Endodermal cell (in vitro differentiated cells): ENCODE results near the gene DPYSL4. TPM values are rescaled to one million over a fixed set of nuclear protein-coding genes. Genes with fewer than 3 reads are reported as not detected.

Source experiments
- DNase-seq: peaks from one replicate; pipeline ENCODE4 v3.0.0-alpha.2; 2017
- H3K27ac ChIP-seq: 2 replicates; pipeline ENCODE4 v1.5.1; 2013; ENCODE audit warnings: mild to moderate bottlenecking, low read depth, low read length, moderate library complexity
- H3K27me3 ChIP-seq: 2 replicates; pipeline ENCODE4 v1.6.1; 2013; ENCODE audit warnings: mild to moderate bottlenecking, low read length, moderate library complexity; ENCODE audit not compliant: insufficient read depth, control insufficient read depth, poor library complexity, severe bottlenecking
- H3K36me3 ChIP-seq: 2 replicates; pipeline ENCODE4 v1.7.0; 2013; ENCODE audit warnings: mild to moderate bottlenecking, low read length, moderate library complexity; ENCODE audit not compliant: control insufficient read depth, insufficient read depth
- H3K4me1 ChIP-seq: one replicate; pipeline ENCODE4 v1.7.0; 2013; ENCODE audit warnings: low read length; ENCODE audit not compliant: control insufficient read depth, insufficient read depth
- H3K4me3 ChIP-seq: 2 replicates; pipeline ENCODE4 v1.5.1; 2013; ENCODE audit warnings: mild to moderate bottlenecking, low read length, moderate library complexity
- H3K9ac ChIP-seq: 2 replicates; pipeline ENCODE4 v1.6.1; 2013; ENCODE audit warnings: mild to moderate bottlenecking, low read length, moderate library complexity; ENCODE audit not compliant: poor library complexity, severe bottlenecking; ENCODE audit errors: extremely low read depth
- H3K9me3 ChIP-seq: 2 replicates; pipeline ENCODE4 v1.6.1; 2013; ENCODE audit warnings: mild to moderate bottlenecking, low read length, moderate library complexity; ENCODE audit not compliant: control insufficient read depth
- H3K27ac Mint-ChIP-seq: 2 replicates; pipeline ENCODE4 v1.8.0; 2020; ENCODE audit warnings: mixed read lengths
- H3K27me3 Mint-ChIP-seq: 2 replicates; pipeline ENCODE4 v1.8.0; 2021; ENCODE audit warnings: mild to moderate bottlenecking, mixed read lengths; ENCODE audit not compliant: insufficient read depth
- H3K36me3 Mint-ChIP-seq: 2 replicates; pipeline ENCODE4 v1.8.0; 2020; ENCODE audit warnings: low read depth, mixed read lengths
- H3K4me1 Mint-ChIP-seq: 2 replicates; pipeline ENCODE4 v1.8.0; 2020; ENCODE audit warnings: mixed read lengths
- H3K4me3 Mint-ChIP-seq: 2 replicates; pipeline ENCODE4 v1.8.0; 2020; ENCODE audit warnings: mild to moderate bottlenecking, moderate library complexity, mixed read lengths
- H3K9me3 Mint-ChIP-seq: 2 replicates; pipeline ENCODE4 v1.8.0; 2020; ENCODE audit warnings: mild to moderate bottlenecking, mixed read lengths
- CTCF ChIP-seq: fragments of 200-600 bp; sonication (generic); conservative IDR thresholded peaks from 2 replicates; pipeline ENCODE4 v1.5.0; 2021; ENCODE audit warnings: antibody characterized with exemption, mild to moderate bottlenecking
- WGBS, 2 experiments: methylation state at CpG; one replicate each; pipeline versions ENCODE4 v1.1.5 to v1.1.7; 2013; ENCODE audit warnings: missing lambda C conversion rate in 2 of 2, mixed read lengths in 1 of 2; ENCODE audit not compliant: insufficient coverage in 1 of 2, insufficient read length in 1 of 2; 5-methylcytosine and 5-hydroxymethylcytosine counted together
- total RNA-seq, 2 donors: library from RNA; stranded (reverse); fragmentation: NEBNext Ultra II Directional in 1 of 2; extraction: Animal tissue kit (Norgen Biotek cat#: 25700) in 1 of 2; gene quantifications; 2 replicates in 1 of 2; 3 replicates in 1 of 2; pipeline ENCODE4 v1.2.1, GENCODE V29; 2021

DPYSL4 gene
- total RNA-seq, 2 donors from 2014 or later = 5.1 to 13.5 TPM

- Histone ChIP-seq H3K9me3 (peaks cover 2% of the 10 kb centered on the region), H3K36me3 (no peaks in the 10 kb centered on the region), H3K9ac (no peak overlapping the region), H3K4me1 (no peaks in the 10 kb centered on the region), H3K27me3 (no peaks in the 10 kb centered on the region), H3K27ac (no peak overlapping the region), H3K4me3 (no peak overlapping the region)
- no peak for TF ChIP-seq CTCF
- H3K27ac Mint-ChIP-seq = no peak overlapping the region
- peaks cover 3% of the 10 kb centered on the region for H3K9me3 Mint-ChIP-seq
- H3K4me3 Mint-ChIP-seq = no peak overlapping the region
- 92 to 95% methylated on average over 4 to 17 of the region's 17 CpGs for WGBS, 2 experiments
- DNase-seq = no peak
- H3K4me1 Mint-ChIP-seq = no peaks in the 10 kb centered on the region
- H3K27me3 Mint-ChIP-seq = no peaks in the 10 kb centered on the region
- no peaks in the 10 kb centered on the region for H3K36me3 Mint-ChIP-seq
Observed at GRCh38 chr10:132208462-132209050, 21.8 kb downstream of the DPYSL4 start.

- no peaks in the 10 kb centered on the region for H3K27me3 Mint-ChIP-seq
- 92 to 94% methylated on average over 10 to 14 of the region's 14 CpGs for WGBS, 2 experiments
- H3K4me1 Mint-ChIP-seq = no peaks in the 10 kb centered on the region
- no peak overlapping the region for H3K4me3 ChIP-seq
- no peaks in the 10 kb centered on the region for H3K4me1 ChIP-seq
- H3K27me3 ChIP-seq = no peaks in the 10 kb centered on the region
- H3K4me3 Mint-ChIP-seq = no peak overlapping the region
- TF ChIP-seq CTCF = no peak
- H3K9me3 Mint-ChIP-seq = peaks cover 9% of the 10 kb centered on the region
- no peak overlapping the region for H3K9ac ChIP-seq
- H3K9me3 ChIP-seq = peaks cover 4% of the 10 kb centered on the region
- no peak for DNase-seq
- H3K36me3 ChIP-seq = no peaks in the 10 kb centered on the region
- H3K36me3 Mint-ChIP-seq = no peaks in the 10 kb centered on the region
- H3K27ac ChIP-seq = no peak overlapping the region
- no peak overlapping the region for H3K27ac Mint-ChIP-seq
Observed at GRCh38 chr10:132209130-132209529, 22.4 kb downstream of the DPYSL4 start.

GRCh38 chr10:132209978-132210530 is 23.3 kb downstream of the DPYSL4 start:
- Mint-ChIP-seq H3K9me3 (peaks cover 18% of the 10 kb centered on the region), H3K27me3 (no peaks in the 10 kb centered on the region), H3K4me3 (no peak overlapping the region), H3K4me1 (no peaks in the 10 kb centered on the region), H3K36me3 (no peaks in the 10 kb centered on the region), H3K27ac (no peak overlapping the region)
- no peak overlapping the region for H3K9ac ChIP-seq
- H3K4me3 ChIP-seq = no peak overlapping the region
- TF ChIP-seq CTCF = no peak
- H3K9me3 ChIP-seq = peaks cover 4% of the 10 kb centered on the region
- no peak for DNase-seq
- no peak overlapping the region for H3K27ac ChIP-seq
- 92 to 95% methylated on average over 22 to 23 of the region's 23 CpGs for WGBS, 2 experiments
- no peaks in the 10 kb centered on the region for H3K36me3 ChIP-seq
- H3K4me1 ChIP-seq = no peaks in the 10 kb centered on the region
- no peaks in the 10 kb centered on the region for H3K27me3 ChIP-seq
